ENCODE measurements around the gene ATP5PO.
"Not testable (repeated sequence)": the region's sequence is repeated elsewhere in the genome, so short reads cannot be mapped to it uniquely, and the experiment has no call there.

Gene ATP5PO

DNA sequence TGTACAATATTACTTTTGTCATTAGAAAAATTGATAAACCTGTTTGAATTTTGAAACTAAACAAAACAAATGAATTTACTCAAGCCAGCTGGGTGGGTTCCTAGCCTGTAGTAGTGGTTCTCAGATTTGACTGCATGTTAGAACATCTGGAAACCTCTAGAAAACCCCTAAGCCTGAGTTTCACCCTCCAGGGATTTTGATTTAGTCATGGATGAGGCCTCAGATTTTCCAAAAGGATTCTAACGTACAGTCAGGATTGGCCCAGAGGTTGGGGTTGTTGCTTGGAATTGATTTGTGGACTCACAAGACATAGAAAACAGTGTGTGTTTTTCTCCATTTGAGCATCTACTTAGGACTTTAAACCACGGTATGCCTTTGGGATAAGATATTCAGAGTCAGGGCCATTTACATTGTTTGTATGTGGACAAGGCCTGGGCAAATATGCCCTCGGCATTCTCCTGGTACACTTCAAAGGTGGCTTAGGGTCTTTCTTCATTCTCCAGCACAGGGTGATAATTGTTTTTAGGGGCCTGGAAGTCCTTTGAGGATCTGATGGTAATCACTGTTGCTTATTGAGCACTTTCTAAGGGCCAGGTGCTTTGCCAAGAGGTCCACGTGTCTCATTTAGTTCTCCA is 42.6 kb downstream of the ATP5PO start:
- no peaks in the 10 kb centered on the region for H3K9me3 ChIP-seq (ENCODE audit: control insufficient read depth, low read length)

DNA sequence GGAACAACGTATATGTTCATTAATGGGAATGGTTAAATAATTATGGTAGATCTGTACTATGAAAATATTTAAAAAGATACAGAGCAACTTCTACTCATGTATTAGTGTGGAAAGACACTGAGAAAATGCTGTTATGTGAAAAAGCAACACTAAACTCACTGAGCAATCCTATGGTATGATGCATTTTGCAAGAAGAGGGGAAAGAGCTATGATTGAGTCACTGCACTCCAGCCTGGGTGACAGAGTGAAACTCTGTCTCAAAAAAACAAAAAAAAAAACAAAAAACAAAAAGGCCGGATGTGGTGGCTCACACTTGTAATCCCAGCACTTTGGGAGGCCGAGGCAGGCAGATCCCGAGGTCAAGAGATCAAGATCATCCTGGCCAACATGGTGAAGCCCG is 44.4 kb downstream of the ATP5PO start:
- H3K27me3 ChIP-seq (ENCODE audit: control insufficient read depth, insufficient read depth, low read length) = no peaks in the 10 kb centered on the region
- H3K36me3 ChIP-seq (ENCODE audit: control insufficient read depth, insufficient read depth, low read length) = no peaks in the 10 kb centered on the region
- H3K4me3 ChIP-seq (ENCODE audit: low read length) = no peak overlapping the region
- no peak overlapping the region for H3K9ac ChIP-seq (ENCODE audit: low read length)
- H3K4me1 ChIP-seq (ENCODE audit: control insufficient read depth, insufficient read depth, low read length) = no peaks in the 10 kb centered on the region
- no peaks in the 10 kb centered on the region for H3K9me3 ChIP-seq (ENCODE audit: control insufficient read depth, low read length)

More for the DNA sequence above, 42.6 kb downstream of the ATP5PO start:
- Histone ChIP-seq H3K36me3 (ENCODE audit: control insufficient read depth, insufficient read depth, low read length) (no peaks in the 10 kb centered on the region), H3K4me1 (ENCODE audit: control insufficient read depth, insufficient read depth, low read length) (no peaks in the 10 kb centered on the region), H3K27me3 (ENCODE audit: control insufficient read depth, insufficient read depth, low read length) (no peaks in the 10 kb centered on the region), H3K4me3 (ENCODE audit: low read length) (no peak overlapping the region), H3K9ac (ENCODE audit: low read length) (no peak overlapping the region)

DNA sequence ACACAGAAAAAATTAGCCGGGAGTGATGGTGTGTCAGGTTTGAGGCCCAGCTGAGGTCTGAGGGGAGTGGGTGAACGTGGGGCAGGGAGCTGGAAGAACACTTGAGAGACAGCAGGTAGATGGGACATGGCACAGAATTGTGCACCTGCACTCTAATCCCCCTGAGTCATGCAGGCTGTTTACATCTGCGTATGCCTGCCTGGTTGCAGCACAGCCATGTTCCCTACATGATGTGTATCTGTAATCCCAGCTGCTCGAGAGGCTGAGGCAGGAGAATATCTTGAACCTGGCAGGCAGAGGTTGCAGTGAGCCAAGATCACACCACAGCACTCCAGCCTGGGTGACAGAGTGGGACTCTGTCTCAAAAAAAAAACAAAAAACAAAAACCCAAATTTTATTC is 44.8 kb downstream of the ATP5PO start:
- H3K36me3 ChIP-seq (ENCODE audit: control insufficient read depth, insufficient read depth, low read length) = no peaks in the 10 kb centered on the region
- H3K4me1 ChIP-seq (ENCODE audit: control insufficient read depth, insufficient read depth, low read length) = no peaks in the 10 kb centered on the region
- H3K9me3 ChIP-seq (ENCODE audit: control insufficient read depth, low read length) = no peaks in the 10 kb centered on the region
- H3K4me3 ChIP-seq (ENCODE audit: low read length) = no peak overlapping the region
- H3K9ac ChIP-seq (ENCODE audit: low read length) = no peak overlapping the region
- H3K27me3 ChIP-seq (ENCODE audit: control insufficient read depth, insufficient read depth, low read length) = no peaks in the 10 kb centered on the region

DNA sequence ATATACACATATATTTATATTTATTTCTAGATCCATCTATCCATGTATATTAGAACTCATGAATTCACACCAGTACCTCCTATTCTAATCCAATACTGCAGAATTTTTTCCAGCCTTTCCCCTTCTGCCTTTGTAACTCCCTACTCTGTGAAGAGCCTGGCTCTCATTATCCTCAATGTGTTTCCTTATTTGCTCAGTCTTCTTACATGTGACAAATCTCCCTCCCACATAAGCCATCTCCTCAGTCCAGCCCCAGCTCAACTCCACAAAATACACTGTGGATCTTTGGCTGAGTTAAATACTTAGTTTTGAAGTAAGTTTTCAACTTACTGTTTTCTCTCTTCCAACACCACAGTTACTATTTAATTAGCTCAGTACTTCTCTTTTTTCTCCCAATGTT is 45.7 kb downstream of the ATP5PO start:
- H3K4me1 ChIP-seq (ENCODE audit: control insufficient read depth, insufficient read depth, low read length) = no peaks in the 10 kb centered on the region

DNA sequence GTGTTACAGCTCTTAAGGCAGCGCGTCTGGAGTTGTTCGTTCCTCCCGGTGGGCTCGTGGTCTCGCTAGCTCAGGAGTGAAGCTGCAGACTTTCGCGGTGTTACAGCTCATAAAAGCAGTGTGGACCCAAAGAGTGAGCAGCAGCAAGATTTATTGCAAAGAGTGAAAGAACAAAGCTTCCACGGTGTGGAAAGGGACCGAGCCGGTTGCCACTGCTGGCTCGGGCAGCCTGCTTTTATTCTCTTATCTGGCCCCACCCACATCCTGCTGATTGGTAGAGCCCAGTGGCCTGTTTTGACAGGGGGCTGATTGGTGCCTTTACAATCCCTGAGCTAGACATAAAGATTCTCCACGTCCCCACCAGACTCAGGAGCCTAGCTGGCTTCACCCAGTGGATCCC is 47.7 kb downstream of the ATP5PO start:
- not testable (repeated sequence) for H3K36me3 ChIP-seq (ENCODE audit: control insufficient read depth, insufficient read depth, low read length); H3K27me3 ChIP-seq (ENCODE audit: control insufficient read depth, insufficient read depth, low read length); H3K9me3 ChIP-seq (ENCODE audit: control insufficient read depth, low read length); H3K4me1 ChIP-seq (ENCODE audit: control insufficient read depth, insufficient read depth, low read length); H3K4me3 ChIP-seq (ENCODE audit: low read length); H3K9ac ChIP-seq (ENCODE audit: low read length)

More for the DNA sequence above, 45.7 kb downstream of the ATP5PO start:
- no peaks in the 10 kb centered on the region for H3K36me3 ChIP-seq (ENCODE audit: control insufficient read depth, insufficient read depth, low read length)
- H3K9me3 ChIP-seq (ENCODE audit: control insufficient read depth, low read length) = no peaks in the 10 kb centered on the region
- H3K9ac ChIP-seq (ENCODE audit: low read length) = no peak overlapping the region
- no peaks in the 10 kb centered on the region for H3K27me3 ChIP-seq (ENCODE audit: control insufficient read depth, insufficient read depth, low read length)
- H3K4me3 ChIP-seq (ENCODE audit: low read length) = no peak overlapping the region

DNA sequence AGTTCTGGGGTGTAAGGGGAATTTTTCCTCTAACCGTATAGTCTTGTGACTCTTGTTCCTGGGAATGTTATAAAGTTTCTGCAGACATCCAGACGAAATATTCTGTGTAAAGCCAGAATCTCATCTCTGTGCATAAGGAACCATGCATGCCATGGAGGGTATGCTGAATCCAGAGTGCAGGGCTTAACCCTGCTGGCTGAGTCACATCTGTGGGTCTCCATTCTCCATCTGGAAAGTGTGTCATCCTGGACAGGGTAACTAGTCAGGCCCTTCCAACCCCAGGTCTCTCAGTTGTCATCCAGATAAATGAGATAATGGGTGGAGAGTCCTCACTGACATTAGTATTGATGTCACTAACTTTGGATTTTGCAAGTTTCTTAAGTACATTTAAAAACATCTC is 48.8 kb downstream of the ATP5PO start:
- Histone ChIP-seq H3K4me1 (ENCODE audit: control insufficient read depth, insufficient read depth, low read length) (no peaks in the 10 kb centered on the region), H3K4me3 (ENCODE audit: low read length) (no peak overlapping the region), H3K36me3 (ENCODE audit: control insufficient read depth, insufficient read depth, low read length) (no peaks in the 10 kb centered on the region), H3K9me3 (ENCODE audit: control insufficient read depth, low read length) (no peaks in the 10 kb centered on the region), H3K9ac (ENCODE audit: low read length) (no peak overlapping the region), H3K27me3 (ENCODE audit: control insufficient read depth, insufficient read depth, low read length) (no peaks in the 10 kb centered on the region)

DNA sequence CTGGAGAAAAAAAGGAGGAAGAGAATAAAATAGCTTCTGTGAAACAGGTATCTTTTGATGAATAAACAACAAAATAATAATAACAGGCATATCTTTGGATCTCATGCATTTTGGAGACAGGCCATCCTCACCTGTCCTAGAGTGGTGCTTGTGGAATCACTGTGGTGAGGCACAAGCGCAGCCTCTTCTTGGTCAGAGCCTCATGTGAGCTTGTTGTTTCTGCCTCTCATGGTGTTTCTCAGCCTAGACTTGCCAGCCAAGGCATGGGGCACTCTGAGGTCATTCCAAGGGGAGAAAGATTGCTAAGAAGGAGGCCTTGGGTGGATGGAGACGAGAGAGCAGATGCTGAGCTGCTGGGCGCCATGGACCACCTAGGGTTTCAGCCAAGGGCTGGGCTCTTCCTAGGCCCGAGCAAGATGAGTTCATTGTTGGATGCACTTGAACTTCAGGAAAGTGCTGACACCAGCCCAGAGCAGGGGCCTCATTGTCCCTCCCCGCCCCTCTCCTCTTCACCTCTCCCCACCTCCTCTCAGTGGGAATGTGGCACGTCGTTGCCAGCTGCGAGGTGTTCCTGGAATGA is 49.5 kb downstream of the ATP5PO start:
- Histone ChIP-seq H3K4me1 (ENCODE audit: control insufficient read depth, insufficient read depth, low read length) (no peaks in the 10 kb centered on the region), H3K9me3 (ENCODE audit: control insufficient read depth, low read length) (no peaks in the 10 kb centered on the region), H3K9ac (ENCODE audit: low read length) (no peak overlapping the region), H3K27me3 (ENCODE audit: control insufficient read depth, insufficient read depth, low read length) (no peaks in the 10 kb centered on the region), H3K4me3 (ENCODE audit: low read length) (no peak overlapping the region), H3K36me3 (ENCODE audit: control insufficient read depth, insufficient read depth, low read length) (no peaks in the 10 kb centered on the region)

DNA sequence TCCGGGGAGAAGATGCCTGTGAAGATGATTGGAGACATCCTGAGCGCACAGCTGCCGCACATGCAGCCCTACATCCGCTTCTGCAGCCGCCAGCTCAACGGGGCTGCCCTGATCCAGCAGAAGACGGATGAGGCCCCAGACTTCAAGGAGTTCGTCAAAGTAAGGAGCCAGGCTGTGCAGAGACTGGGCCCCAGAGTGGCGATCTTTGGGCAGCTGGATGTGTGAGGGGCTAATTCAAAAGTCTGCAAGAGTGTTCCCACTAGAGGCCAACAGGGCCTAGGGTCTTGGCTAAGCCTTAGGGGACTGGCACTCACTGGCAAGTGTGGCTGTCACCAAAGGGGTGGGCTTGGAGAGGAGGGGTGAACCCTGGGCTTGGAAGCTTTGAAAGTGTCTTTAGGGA is 50.4 kb downstream of the ATP5PO start:
- Histone ChIP-seq H3K27me3 (ENCODE audit: control insufficient read depth, insufficient read depth, low read length) (no peaks in the 10 kb centered on the region), H3K9ac (ENCODE audit: low read length) (no peak overlapping the region), H3K4me1 (ENCODE audit: control insufficient read depth, insufficient read depth, low read length) (no peaks in the 10 kb centered on the region), H3K4me3 (ENCODE audit: low read length) (no peak overlapping the region), H3K9me3 (ENCODE audit: control insufficient read depth, low read length) (no peaks in the 10 kb centered on the region), H3K36me3 (ENCODE audit: control insufficient read depth, insufficient read depth, low read length) (no peaks in the 10 kb centered on the region)

DNA sequence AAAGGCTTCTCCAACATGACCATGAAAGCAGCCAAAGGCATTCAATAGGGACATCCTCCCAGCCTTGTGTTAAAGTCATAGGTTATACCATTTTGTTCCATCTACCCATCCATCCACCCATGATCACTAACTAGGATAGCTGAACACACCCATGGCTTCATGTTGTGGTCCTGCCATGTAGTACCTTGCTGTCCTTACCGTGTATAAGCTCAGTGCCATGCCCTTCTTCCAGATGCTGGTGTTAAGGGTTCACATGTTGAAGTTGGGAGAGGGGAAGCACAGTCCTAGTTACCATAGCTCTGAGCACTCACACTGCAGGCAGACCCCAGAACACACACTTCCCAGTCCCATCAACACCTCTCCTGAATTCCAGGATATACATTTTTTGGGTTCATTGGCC is 51.5 kb downstream of the ATP5PO start:
- no peaks in the 10 kb centered on the region for H3K4me1 ChIP-seq (ENCODE audit: control insufficient read depth, insufficient read depth, low read length)

DNA sequence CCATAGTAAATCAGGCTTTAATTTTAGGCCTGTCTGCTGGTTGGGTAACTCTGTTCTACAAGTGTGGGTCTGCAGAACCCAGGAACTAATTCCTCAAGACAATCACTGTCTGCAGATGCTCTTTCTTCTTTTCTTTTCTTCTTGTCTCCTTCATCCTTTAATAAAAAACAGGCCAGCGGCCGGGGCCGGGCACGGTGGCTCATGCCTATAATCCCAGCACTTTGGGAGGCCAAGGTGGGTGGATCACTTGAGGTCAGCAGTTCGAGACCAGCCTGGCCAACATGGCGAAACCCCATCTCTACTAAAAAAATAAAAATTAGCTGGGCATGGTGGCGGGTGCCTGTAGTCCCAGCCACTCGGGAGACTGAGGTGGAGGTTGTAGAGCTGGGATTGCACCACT is 52.4 kb downstream of the ATP5PO start:
- not testable (repeated sequence) for H3K9ac ChIP-seq (ENCODE audit: low read length); H3K4me1 ChIP-seq (ENCODE audit: control insufficient read depth, insufficient read depth, low read length); H3K27me3 ChIP-seq (ENCODE audit: control insufficient read depth, insufficient read depth, low read length); H3K36me3 ChIP-seq (ENCODE audit: control insufficient read depth, insufficient read depth, low read length); H3K4me3 ChIP-seq (ENCODE audit: low read length); H3K9me3 ChIP-seq (ENCODE audit: control insufficient read depth, low read length)

More for the DNA sequence above, 51.5 kb downstream of the ATP5PO start:
- Histone ChIP-seq H3K36me3 (ENCODE audit: control insufficient read depth, insufficient read depth, low read length) (no peaks in the 10 kb centered on the region), H3K9ac (ENCODE audit: low read length) (no peak overlapping the region), H3K9me3 (ENCODE audit: control insufficient read depth, low read length) (no peaks in the 10 kb centered on the region), H3K27me3 (ENCODE audit: control insufficient read depth, insufficient read depth, low read length) (no peaks in the 10 kb centered on the region), H3K4me3 (ENCODE audit: low read length) (no peak overlapping the region)

DNA sequence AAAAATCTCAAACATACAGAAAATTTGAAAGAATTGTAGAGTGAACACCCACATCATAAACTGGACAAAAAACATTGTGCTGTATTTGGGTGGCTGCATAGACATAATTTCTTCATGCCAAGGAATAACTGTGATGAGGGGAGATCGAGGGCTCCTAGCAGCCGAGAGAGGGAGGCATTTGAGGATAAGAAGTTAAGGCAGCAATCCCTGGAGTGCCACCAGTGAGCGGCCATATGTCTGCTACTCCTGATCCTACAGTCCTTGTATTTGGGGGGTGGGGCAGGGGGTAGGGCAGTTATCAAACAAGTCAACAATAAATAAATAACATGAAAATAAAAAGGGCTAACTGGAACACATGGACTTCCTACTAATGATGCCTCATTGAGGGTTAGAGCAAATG is 54.5 kb downstream of the ATP5PO start:
- Histone ChIP-seq H3K4me3 (ENCODE audit: low read length) (no peak overlapping the region), H3K9ac (ENCODE audit: low read length) (no peak overlapping the region), H3K36me3 (ENCODE audit: control insufficient read depth, insufficient read depth, low read length) (no peaks in the 10 kb centered on the region), H3K9me3 (ENCODE audit: control insufficient read depth, low read length) (no peaks in the 10 kb centered on the region), H3K4me1 (ENCODE audit: control insufficient read depth, insufficient read depth, low read length) (no peaks in the 10 kb centered on the region), H3K27me3 (ENCODE audit: control insufficient read depth, insufficient read depth, low read length) (no peaks in the 10 kb centered on the region)

DNA sequence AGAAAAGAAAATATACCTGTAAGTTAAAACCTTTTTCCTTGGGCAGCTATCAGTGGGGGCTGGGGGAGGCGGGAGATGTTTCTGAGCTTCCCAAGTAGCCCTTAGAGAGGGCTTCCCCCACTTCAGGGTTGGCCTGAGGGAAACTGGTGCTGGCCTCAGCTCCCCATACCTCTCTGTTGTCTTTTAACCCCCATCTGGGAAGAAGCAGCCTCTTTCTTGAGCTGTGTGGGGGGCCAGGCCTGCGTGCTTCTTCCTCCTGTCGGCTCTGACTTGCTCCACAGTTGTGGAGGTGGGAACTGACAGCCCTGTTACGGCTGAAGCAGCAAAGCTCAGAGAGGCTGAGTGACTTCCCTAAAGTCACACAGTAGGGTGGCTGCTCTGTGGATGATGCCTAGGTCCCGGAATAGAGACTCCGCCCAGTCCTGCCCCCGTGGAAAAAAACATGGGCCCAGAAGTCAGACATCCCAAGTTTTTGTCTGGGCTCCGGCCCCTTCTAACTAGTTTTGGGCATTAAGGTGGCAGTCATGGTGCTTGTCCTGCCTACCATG is 55.2 kb downstream of the ATP5PO start:
- no peaks in the 10 kb centered on the region for H3K9me3 ChIP-seq (ENCODE audit: control insufficient read depth, low read length)
- H3K36me3 ChIP-seq (ENCODE audit: control insufficient read depth, insufficient read depth, low read length) = no peaks in the 10 kb centered on the region
- no peaks in the 10 kb centered on the region for H3K4me1 ChIP-seq (ENCODE audit: control insufficient read depth, insufficient read depth, low read length)
- no peak overlapping the region for H3K9ac ChIP-seq (ENCODE audit: low read length)
- H3K4me3 ChIP-seq (ENCODE audit: low read length) = no peak overlapping the region
- no peaks in the 10 kb centered on the region for H3K27me3 ChIP-seq (ENCODE audit: control insufficient read depth, insufficient read depth, low read length)

All from mucosa of stomach (tissue), 1 donor.